ENCODE measurements around the gene KCNK3.
"Not testable (repeated sequence)": the region's sequence is repeated elsewhere in the genome, so short reads cannot be mapped to it uniquely, and the experiment has no call there.

KCNK3 gene

GRCh38 chr2:26692279-26692896 lies at the start of gene KCNK3:
Gene KCNK3, plus strand, starts transcription at chr2:26692722. Its CDS starts 154 bp downstream, at chr2:26692876.
- DNase-seq: no peak

- no peak for DNase-seq
Observed at GRCh38 chr2:26644188-26644835, 48.2 kb upstream of the KCNK3 start.

DNA sequence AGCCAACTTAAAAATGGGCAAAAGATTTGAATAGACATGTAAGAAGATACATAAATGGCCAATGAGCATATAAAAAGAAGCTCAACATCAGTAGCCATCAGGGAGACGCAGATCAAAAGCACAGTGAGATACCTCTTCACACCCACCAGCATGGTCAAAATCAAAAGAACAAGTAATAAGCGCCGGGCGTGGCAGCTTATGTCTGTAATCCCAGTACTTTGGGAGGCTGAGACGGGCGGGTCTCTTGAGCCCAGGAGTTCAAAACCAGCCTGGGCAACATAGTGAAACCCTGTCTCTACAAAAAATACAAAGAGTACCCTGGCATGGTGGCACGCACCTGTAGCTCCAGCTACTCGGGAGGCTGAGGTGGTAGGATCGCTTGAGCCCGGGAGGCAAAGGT lies 46.8 kb upstream of the KCNK3 start:
- no peak for DNase-seq

- no peak for DNase-seq
Observed at GRCh38 chr2:26646986-26647672, 45.4 kb upstream of the KCNK3 start.

GRCh38 chr2:26647981-26648380 lies 44.5 kb upstream of the KCNK3 start:
- no peak for DNase-seq

DNA sequence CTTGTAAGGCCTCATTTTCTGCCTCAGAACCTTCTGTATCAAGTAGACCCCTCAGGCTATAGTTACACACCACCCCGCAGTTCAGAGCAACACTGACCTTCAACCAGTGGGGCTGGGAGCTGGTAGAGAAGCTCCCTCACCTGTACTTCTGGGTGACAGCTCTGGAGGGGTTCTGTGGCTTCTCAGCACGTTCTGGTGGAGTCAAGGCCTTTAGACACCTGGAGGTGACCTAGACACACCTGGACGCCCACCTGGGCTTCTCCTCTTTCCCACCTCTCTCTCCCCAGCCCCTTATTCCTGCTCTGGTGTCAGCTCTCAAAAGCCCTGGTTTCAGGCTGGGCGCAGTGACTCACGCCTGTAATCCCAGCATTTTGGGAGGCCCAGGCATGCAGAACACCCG lies 44.0 kb upstream of the KCNK3 start:
- no peak for DNase-seq

GRCh38 chr2:26649322-26649721 lies 43.2 kb upstream of the KCNK3 start:
- no peak for DNase-seq

- no peak for DNase-seq
Observed at GRCh38 chr2:26649992-26650712, 42.4 kb upstream of the KCNK3 start.

GRCh38 chr2:26650713-26651469 lies 41.6 kb upstream of the KCNK3 start:
- DNase-seq: no peak

DNA sequence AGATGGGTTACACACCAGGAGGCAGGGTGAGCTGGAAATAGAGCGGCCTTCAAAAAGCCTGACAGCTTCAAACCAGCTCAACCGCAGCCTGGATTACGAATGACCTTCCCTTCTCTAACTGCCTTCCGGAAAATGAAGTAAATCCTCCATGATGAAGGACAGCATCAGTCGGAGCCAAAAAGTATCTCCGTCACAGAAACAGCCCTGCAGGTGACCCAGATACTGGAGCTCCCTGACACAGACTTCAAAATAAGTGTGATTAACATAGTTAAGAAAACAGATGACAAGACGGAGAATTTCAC lies 41.1 kb upstream of the KCNK3 start:
- DNase-seq: no peak

DNA sequence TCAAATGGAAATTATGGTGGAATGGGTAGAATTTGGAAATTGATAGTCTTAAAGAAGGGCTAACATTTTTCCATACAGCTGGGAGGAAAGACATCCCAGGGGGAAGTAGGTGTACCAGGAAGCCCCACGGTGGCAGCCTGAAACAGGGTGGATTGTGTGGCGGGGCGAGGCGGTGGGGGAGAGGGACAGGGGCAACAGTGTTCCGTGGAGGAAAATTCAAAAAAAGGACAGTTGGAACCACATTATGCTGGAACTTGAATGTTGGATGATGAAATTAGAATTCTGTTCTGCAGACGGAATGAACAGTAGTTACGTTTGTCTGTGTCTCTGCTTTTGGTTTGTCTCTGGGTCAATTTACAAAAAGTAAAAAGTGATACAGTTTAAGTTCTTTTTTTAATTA lies 40.7 kb upstream of the KCNK3 start:
- DNase-seq: no peak

GRCh38 chr2:26652361-26653041 lies 40.0 kb upstream of the KCNK3 start:
- DNase-seq: no peak

DNA sequence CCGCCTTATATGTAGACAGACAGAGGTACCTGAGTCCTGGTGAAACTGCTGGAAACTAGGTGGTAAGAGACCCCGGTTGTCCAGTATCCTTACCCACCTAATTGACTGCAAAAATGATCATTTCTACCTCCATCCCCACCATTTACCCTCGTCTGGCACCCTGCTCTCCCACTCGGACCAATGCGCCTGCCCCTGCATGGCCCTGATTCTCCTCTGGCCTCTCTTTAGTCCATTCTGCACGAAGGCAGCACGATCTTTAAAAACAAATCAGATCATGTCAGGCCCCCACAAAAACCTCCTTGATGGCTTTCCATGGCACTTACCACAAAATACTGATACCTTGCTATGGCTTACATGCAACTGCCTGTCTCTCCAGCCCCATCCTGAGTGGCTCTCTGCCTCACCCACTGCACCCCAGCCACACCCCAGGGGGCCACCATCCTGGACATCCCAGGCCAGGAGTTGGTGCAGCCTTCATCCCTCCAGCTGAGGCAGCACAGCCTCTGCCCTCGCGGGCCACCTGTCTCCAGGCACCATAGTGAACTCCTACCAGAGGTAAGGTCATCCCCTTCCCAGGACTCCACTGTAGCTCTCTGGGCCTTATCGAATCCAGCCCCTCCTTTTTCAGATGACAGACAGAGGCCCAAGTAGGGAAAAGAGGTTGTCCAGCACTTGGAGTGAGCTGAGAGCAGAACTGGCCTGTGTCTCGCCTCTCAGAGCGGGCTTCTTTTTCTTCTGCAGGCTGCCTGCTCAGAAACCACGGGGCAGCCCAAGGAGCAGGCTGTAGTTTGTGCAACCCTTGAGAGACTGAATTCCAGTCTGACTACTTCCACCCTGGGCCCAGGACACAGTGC lies 39.1 kb upstream of the KCNK3 start:
- DNase-seq: no peak

DNA sequence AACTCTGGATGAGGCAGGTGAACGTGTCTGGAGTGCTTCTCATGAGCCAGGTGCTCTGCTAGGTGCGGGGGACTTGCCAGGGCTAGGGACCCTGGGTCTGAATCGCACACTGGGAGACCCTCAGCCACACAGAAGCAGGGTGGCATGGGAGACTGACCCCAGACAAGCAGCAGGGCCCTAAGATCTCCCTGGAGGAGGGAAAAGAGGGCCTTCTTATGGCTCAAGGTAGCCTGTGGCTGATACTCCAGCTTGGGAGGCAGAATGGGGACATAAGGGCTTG lies 38.5 kb upstream of the KCNK3 start:
- DNase-seq: no peak

GRCh38 chr2:26655120-26655519 lies 37.4 kb upstream of the KCNK3 start:
- DNase-seq: not testable (repeated sequence)

GRCh38 chr2:26655611-26656195 lies 36.8 kb upstream of the KCNK3 start:
- no peak for DNase-seq

DNA sequence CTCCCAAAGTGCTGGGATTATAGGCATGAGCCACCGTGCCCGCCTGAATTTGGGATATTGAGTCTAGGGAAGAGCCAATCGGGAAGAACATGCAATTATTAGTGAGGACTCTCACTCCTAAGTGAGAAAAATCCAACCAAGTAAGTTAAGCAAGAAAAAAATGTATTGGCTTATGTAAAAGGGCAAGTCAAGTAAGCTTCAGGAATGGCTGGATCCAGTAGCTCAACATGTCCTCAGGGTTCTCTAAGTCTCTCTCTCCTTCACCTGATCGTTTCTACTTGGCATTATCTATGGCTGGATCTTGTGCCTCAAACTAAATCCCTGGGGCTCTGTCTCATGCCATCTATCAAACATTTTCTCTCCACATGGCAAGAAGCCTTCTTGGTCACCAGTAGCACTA lies 35.3 kb upstream of the KCNK3 start:
- no peak for DNase-seq

- no peak for DNase-seq
Observed at GRCh38 chr2:26658691-26659346, 33.7 kb upstream of the KCNK3 start.

- DNase-seq: no peak
Observed at GRCh38 chr2:26660363-26660962, 32.1 kb upstream of the KCNK3 start.

- DNase-seq: not testable (repeated sequence)
Observed at GRCh38 chr2:26665296-26665695, 27.2 kb upstream of the KCNK3 start.
